ENCODE data around the gene SLC7A11. TPM values are rescaled to one million over a fixed set of nuclear protein-coding genes. Genes with fewer than 3 reads are reported as not detected.

Gene SLC7A11
- total and polyA plus RNA-seq, 7 experiments from 2014 or later: 0.21 to 2.8 (median 0.54) TPM; not detected in 2

DNA sequence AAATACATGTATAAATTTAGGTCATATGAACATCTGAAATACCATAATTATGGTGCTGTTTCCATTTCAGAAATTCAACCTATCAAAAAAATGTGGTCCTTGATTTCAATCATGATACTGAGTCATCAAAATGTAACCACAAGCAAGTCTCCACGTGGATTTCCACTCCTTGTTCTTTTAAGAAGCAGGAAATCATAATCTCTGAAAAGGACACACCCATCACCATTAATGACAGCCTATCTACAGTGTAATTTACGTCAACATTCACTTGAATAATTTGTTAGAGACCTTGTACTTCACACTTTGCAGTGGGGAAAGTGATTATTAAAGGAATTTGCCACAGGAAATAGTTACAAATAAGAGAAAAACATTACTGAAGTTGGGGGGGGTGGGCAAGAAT lies 17.7 kb upstream of the SLC7A11 start:
- DNase-seq (no peak), ATAC-seq (no peak)
- Mint-ChIP-seq H3K4me3 (no peak overlapping the region), H3K4me1 (peaks cover 0 to 10% (median 4%) of the 10 kb centered on the region in 7 donors), H3K27me3 (peaks cover 0 to 51% (median 0%) of the 10 kb centered on the region in 5 donors), H3K36me3 (no peaks in the 10 kb centered on the region), H3K9me3 (peaks cover 0 to 5% (median 0%) of the 10 kb centered on the region in 11 donors), H3K27ac (no peak overlapping the region)
- no peak overlapping the region for H3K4me3 ChIP-seq (ENCODE audit: low read length)
- H3K27ac ChIP-seq (ENCODE audit: low read depth, low read length): no peak overlapping the region
- CTCF ChIA-PET: no interaction called here
- no peaks in the 10 kb centered on the region for H3K4me1 ChIP-seq (ENCODE audit: control insufficient read depth in 2 of 2, insufficient read depth in 2 of 2, low read length in 2 of 2)
- intact Hi-C loops (cut with micrococcal nuclease): loop anchor here in 1 of 2 donors (10.0 kb wide), 1 partner anchor 165 kb away; no protein-coding TSS in a partner anchor
- POLR2A ChIA-PET: no interaction called here
- no peaks in the 10 kb centered on the region for H3K36me3 ChIP-seq (ENCODE audit: control insufficient read depth in 2 of 3, insufficient read depth in 3 of 3, low read length in 3 of 3)
- no peaks in the 10 kb centered on the region for H3K27me3 ChIP-seq (ENCODE audit: control insufficient read depth in 2 of 2, insufficient read depth in 2 of 2, low read length in 2 of 2)
- no peaks in the 10 kb centered on the region for H3K9me3 ChIP-seq (ENCODE audit: control insufficient read depth in 2 of 3, low read length in 3 of 3)

DNA sequence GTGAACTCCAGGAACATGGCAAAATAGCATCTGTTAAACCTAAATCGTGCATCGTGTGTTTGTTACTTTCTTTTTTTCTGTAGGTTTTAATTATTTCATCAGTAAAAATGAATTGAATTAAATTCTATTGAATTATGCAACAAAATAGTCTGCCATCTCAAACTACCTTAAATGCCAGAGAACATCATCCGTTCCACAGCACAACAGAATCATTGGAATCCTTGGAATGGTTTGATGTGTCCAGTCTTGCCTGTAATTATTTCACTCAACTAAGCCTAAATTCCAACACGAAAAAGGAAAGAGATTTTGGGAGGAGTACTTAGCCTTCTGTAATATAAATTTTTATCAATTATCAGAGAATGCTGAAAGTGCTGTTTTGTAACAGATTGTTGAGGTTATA lies 17.1 kb upstream of the SLC7A11 start:
- peaks cover 0 to 5% (median 0%) of the 10 kb centered on the region in 11 donors for H3K9me3 Mint-ChIP-seq
- no peak for ATAC-seq
- no peak overlapping the region for H3K27ac Mint-ChIP-seq
- H3K36me3 Mint-ChIP-seq: no peaks in the 10 kb centered on the region
- no peaks in the 10 kb centered on the region for H3K4me1 ChIP-seq (ENCODE audit: control insufficient read depth in 2 of 2, insufficient read depth in 2 of 2, low read length in 2 of 2)
- H3K27ac ChIP-seq (ENCODE audit: low read depth, low read length): no peak overlapping the region
- intact Hi-C loops (cut with micrococcal nuclease): loop anchor here in 1 of 2 donors (10.0 kb wide), 1 partner anchor 164 kb away; no protein-coding TSS in a partner anchor
- no peak for DNase-seq
- H3K4me3 Mint-ChIP-seq: no peak overlapping the region
- peaks cover 0 to 10% (median 4%) of the 10 kb centered on the region in 7 donors for H3K4me1 Mint-ChIP-seq
- H3K9me3 ChIP-seq (ENCODE audit: control insufficient read depth in 2 of 3, low read length in 3 of 3): no peaks in the 10 kb centered on the region
- ChIA-PET POLR2A (no interaction called here), CTCF (no interaction called here)
- H3K27me3 Mint-ChIP-seq: peaks cover 0 to 51% (median 0%) of the 10 kb centered on the region in 5 donors
- no peaks in the 10 kb centered on the region for H3K36me3 ChIP-seq (ENCODE audit: control insufficient read depth in 2 of 3, insufficient read depth in 3 of 3, low read length in 3 of 3)
- no peaks in the 10 kb centered on the region for H3K27me3 ChIP-seq (ENCODE audit: control insufficient read depth in 2 of 2, insufficient read depth in 2 of 2, low read length in 2 of 2)
- no peak overlapping the region for H3K4me3 ChIP-seq (ENCODE audit: low read length)

DNA sequence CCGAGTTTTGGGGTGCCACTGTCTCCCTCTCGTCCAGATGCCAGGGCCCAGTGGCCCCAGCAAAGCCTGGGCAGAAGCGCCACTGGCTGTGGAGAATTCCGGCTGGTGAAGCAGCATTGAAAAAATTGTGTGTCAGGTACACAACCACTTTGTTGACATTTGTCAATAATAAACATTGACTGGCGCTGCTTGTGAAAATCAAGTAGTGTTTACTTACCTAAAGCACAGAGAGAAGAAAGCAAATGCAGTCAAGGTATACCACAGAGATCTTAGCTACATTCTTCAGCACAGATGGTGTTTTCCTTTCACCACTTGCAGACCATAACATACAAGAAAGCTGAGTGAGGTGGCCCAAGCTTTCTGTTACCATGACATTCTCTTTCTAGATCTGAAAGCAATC lies 14.5 kb upstream of the SLC7A11 start:
- H3K27ac ChIP-seq (ENCODE audit: low read depth, low read length): no peak overlapping the region
- Mint-ChIP-seq H3K4me3 (no peak overlapping the region), H3K9me3 (peaks cover 0 to 5% (median 0%) of the 10 kb centered on the region in 11 donors), H3K27ac (no peak overlapping the region), H3K36me3 (no peaks in the 10 kb centered on the region), H3K27me3 (peaks cover 0 to 39% (median 0%) of the 10 kb centered on the region in 5 donors), H3K4me1 (peaks cover 0 to 10% (median 4%) of the 10 kb centered on the region in 7 donors)
- CTCF ChIA-PET: no interaction called here
- peaks cover 0 to 3% of the 10 kb centered on the region in 2 donors for H3K27me3 ChIP-seq (ENCODE audit: control insufficient read depth in 2 of 2, insufficient read depth in 2 of 2, low read length in 2 of 2)
- ATAC-seq (no peak), DNase-seq (no peak)
- POLR2A ChIA-PET: no interaction called here
- no peaks in the 10 kb centered on the region for H3K36me3 ChIP-seq (ENCODE audit: control insufficient read depth in 2 of 3, insufficient read depth in 3 of 3, low read length in 3 of 3)
- H3K4me3 ChIP-seq (ENCODE audit: low read length): no peak overlapping the region
- intact Hi-C loops (cut with micrococcal nuclease): loop anchor here in 1 of 2 donors (10.0 kb wide), 1 partner anchor 162 kb away; no protein-coding TSS in a partner anchor
- H3K4me1 ChIP-seq (ENCODE audit: control insufficient read depth in 2 of 2, insufficient read depth in 2 of 2, low read length in 2 of 2): no peaks in the 10 kb centered on the region
- no peaks in the 10 kb centered on the region for H3K9me3 ChIP-seq (ENCODE audit: control insufficient read depth in 2 of 3, low read length in 3 of 3)

- Histone ChIP-seq H3K9me3 (ENCODE audit: control insufficient read depth in 2 of 3, low read length in 3 of 3) (no peaks in the 10 kb centered on the region), H3K27me3 (ENCODE audit: control insufficient read depth in 2 of 2, insufficient read depth in 2 of 2, low read length in 2 of 2) (peaks cover 0 to 3% of the 10 kb centered on the region in 2 donors), H3K27ac (ENCODE audit: low read depth, low read length) (no peak overlapping the region), H3K36me3 (ENCODE audit: control insufficient read depth in 2 of 3, insufficient read depth in 3 of 3, low read length in 3 of 3) (no peaks in the 10 kb centered on the region), H3K4me3 (ENCODE audit: low read length) (no peak overlapping the region), H3K4me1 (ENCODE audit: control insufficient read depth in 2 of 2, insufficient read depth in 2 of 2, low read length in 2 of 2) (no peaks in the 10 kb centered on the region)
- peaks cover 0 to 34% (median 0%) of the 10 kb centered on the region in 5 donors for H3K27me3 Mint-ChIP-seq
- no peak overlapping the region for H3K27ac Mint-ChIP-seq
- intact Hi-C loops (cut with micrococcal nuclease): loop anchor here in 1 of 2 donors (10.0 kb wide), 1 partner anchor 161 kb away; no protein-coding TSS in a partner anchor
- H3K36me3 Mint-ChIP-seq: no peaks in the 10 kb centered on the region
- ChIA-PET POLR2A (no interaction called here), CTCF (no interaction called here)
- ATAC-seq (no peak), DNase-seq (no peak)
- peaks cover 0 to 2% (median 0%) of the 10 kb centered on the region in 11 donors for H3K9me3 Mint-ChIP-seq
- H3K4me1 Mint-ChIP-seq: peaks cover 0 to 10% (median 4%) of the 10 kb centered on the region in 7 donors
- H3K4me3 Mint-ChIP-seq: peak overlapping the region in 1 of 10 donors; percentile 3
These were observed 13.9 kb upstream of the SLC7A11 start for GRCh38 chr4:138255917-138256597.

DNA sequence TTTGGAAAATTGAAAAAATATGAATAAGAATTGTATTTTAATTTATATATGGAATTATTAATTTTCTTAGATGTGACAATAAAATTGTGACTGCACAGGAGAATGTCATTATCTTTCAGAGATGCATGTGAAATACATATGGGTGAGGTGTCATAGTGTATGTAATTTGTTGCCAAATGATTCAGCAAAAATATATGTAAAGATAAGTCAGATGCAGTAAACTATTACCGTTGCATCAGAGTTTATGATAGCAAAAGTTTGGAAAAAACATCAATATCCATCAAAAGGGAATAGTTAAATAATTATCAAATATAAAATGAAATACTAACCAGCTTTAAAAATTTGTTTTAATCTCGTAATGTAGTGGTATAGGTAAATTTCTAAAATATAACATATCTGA lies 10.4 kb upstream of the SLC7A11 start:
- H3K4me3 Mint-ChIP-seq: no peak overlapping the region
- H3K36me3 ChIP-seq (ENCODE audit: control insufficient read depth in 2 of 3, insufficient read depth in 3 of 3, low read length in 3 of 3): no peaks in the 10 kb centered on the region

GRCh38 chr4:138251938-138252337 lies 9.8 kb upstream of the SLC7A11 start:
- Histone ChIP-seq H3K27ac (ENCODE audit: low read depth, low read length) (no peak overlapping the region), H3K27me3 (ENCODE audit: control insufficient read depth in 2 of 2, insufficient read depth in 2 of 2, low read length in 2 of 2) (peaks cover 0 to 3% of the 10 kb centered on the region in 2 donors), H3K4me1 (ENCODE audit: control insufficient read depth in 2 of 2, insufficient read depth in 2 of 2, low read length in 2 of 2) (no peaks in the 10 kb centered on the region), H3K4me3 (ENCODE audit: low read length) (no peak overlapping the region), H3K36me3 (ENCODE audit: control insufficient read depth in 2 of 3, insufficient read depth in 3 of 3, low read length in 3 of 3) (no peaks in the 10 kb centered on the region), H3K9me3 (ENCODE audit: control insufficient read depth in 2 of 3, low read length in 3 of 3) (no peaks in the 10 kb centered on the region)
- Mint-ChIP-seq H3K4me3 (no peak overlapping the region), H3K27ac (no peak overlapping the region), H3K27me3 (peaks cover 0 to 18% (median 3%) of the 10 kb centered on the region in 5 donors), H3K36me3 (no peaks in the 10 kb centered on the region), H3K4me1 (peaks cover 0 to 10% (median 4%) of the 10 kb centered on the region in 7 donors), H3K9me3 (peaks cover 0 to 2% (median 0%) of the 10 kb centered on the region in 11 donors)
- intact Hi-C loops (cut with micrococcal nuclease): loop anchor here in 1 of 2 donors (10.0 kb wide), 1 partner anchor 157 kb away; no protein-coding TSS in a partner anchor
- CTCF ChIA-PET: no interaction called here
- POLR2A ChIA-PET: no interaction called here
- DNase-seq (no peak), ATAC-seq (no peak)

More for the DNA sequence above, 10.4 kb upstream of the SLC7A11 start:
- peaks cover 0 to 3% of the 10 kb centered on the region in 2 donors for H3K27me3 ChIP-seq (ENCODE audit: control insufficient read depth in 2 of 2, insufficient read depth in 2 of 2, low read length in 2 of 2)
- ChIA-PET POLR2A (no interaction called here), CTCF (no interaction called here)
- no peaks in the 10 kb centered on the region for H3K4me1 ChIP-seq (ENCODE audit: control insufficient read depth in 2 of 2, insufficient read depth in 2 of 2, low read length in 2 of 2)
- Mint-ChIP-seq H3K9me3 (no peaks in the 10 kb centered on the region), H3K36me3 (no peaks in the 10 kb centered on the region), H3K4me1 (peaks cover 0 to 10% (median 4%) of the 10 kb centered on the region in 7 donors), H3K27ac (no peak overlapping the region), H3K27me3 (peaks cover 0 to 23% (median 3%) of the 10 kb centered on the region in 5 donors)
- no peak overlapping the region for H3K27ac ChIP-seq (ENCODE audit: low read depth, low read length)
- H3K9me3 ChIP-seq (ENCODE audit: control insufficient read depth in 2 of 3, low read length in 3 of 3): no peaks in the 10 kb centered on the region
- DNase-seq (no peak), ATAC-seq (no peak)
- intact Hi-C loops (cut with micrococcal nuclease): loop anchor here in 1 of 2 donors (10.0 kb wide), 1 partner anchor 158 kb away; no protein-coding TSS in a partner anchor
- no peak overlapping the region for H3K4me3 ChIP-seq (ENCODE audit: low read length)

Measured in naive thymus-derived CD4-positive, alpha-beta T cell (primary cell).